Esophagus muscularis mucosa (tissue), 3 donors: ENCODE results near the gene DNAJC2.
"Not testable (repeated sequence)": the region's sequence is repeated elsewhere in the genome, so short reads cannot be mapped to it uniquely, and the experiment has no call there.

Experiments used
- POLR2A ChIP-seq: fragments of 450-650 bp; IDR thresholded peaks from one replicate; pipeline ENCODE4 v1.6.1; 2017; ENCODE audit warnings: antibody characterized with exemption, moderate library complexity, mild to moderate bottlenecking, low read depth
- POLR2AphosphoS5 ChIP-seq, 2 donors: sonication (generic); formaldehyde crosslinking; IDR thresholded peaks; one replicate each; pipeline ENCODE4 v1.6.1; 2017; ENCODE audit warnings: antibody characterized with exemption in 2 of 2
- TF ChIP-seq, protein P1 (sequence below), 3 experiments: fragments of 200-600 bp in 2 of 3; fragments of 450-650 bp in 1 of 3; sonication (generic) in 2 of 3; IDR thresholded peaks; one replicate each; pipeline ENCODE4 v1.5.1; 2017 to 2019; ENCODE audit warnings: antibody characterized with exemption in 3 of 3, mild to moderate bottlenecking in 2 of 3, moderate library complexity in 1 of 3

GRCh38 chr7:103273374-103273773 lies 71.2 kb downstream of the DNAJC2 start:
- TF ChIP-seq, protein P1, sequence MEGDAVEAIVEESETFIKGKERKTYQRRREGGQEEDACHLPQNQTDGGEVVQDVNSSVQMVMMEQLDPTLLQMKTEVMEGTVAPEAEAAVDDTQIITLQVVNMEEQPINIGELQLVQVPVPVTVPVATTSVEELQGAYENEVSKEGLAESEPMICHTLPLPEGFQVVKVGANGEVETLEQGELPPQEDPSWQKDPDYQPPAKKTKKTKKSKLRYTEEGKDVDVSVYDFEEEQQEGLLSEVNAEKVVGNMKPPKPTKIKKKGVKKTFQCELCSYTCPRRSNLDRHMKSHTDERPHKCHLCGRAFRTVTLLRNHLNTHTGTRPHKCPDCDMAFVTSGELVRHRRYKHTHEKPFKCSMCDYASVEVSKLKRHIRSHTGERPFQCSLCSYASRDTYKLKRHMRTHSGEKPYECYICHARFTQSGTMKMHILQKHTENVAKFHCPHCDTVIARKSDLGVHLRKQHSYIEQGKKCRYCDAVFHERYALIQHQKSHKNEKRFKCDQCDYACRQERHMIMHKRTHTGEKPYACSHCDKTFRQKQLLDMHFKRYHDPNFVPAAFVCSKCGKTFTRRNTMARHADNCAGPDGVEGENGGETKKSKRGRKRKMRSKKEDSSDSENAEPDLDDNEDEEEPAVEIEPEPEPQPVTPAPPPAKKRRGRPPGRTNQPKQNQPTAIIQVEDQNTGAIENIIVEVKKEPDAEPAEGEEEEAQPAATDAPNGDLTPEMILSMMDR (IDR thresholded peaks at IDR 0.05), result not testable (repeated sequence)
- not testable (repeated sequence) for TF ChIP-seq POLR2AphosphoS5 (IDR thresholded peaks at IDR 0.05); POLR2A
